GM23248 (cell line): ENCODE data around the gene NCLN. TPM values are rescaled to one million over a fixed set of nuclear protein-coding genes. Genes with fewer than 3 reads are reported as not detected.

Source experiments
- DNase-seq: peaks from one replicate; pipeline ENCODE4 v3.0.0-alpha.2; 2015
- H2AFZ ChIP-seq: fragments of 200-600 bp; sonication (generic); 2 replicates; pipeline ENCODE4 v1.6.1; 2016; ENCODE audit warnings: antibody characterized with exemption
- H3F3A ChIP-seq: fragments of 200-600 bp; sonication (generic); 2 replicates; pipeline ENCODE4 v1.6.1; 2016; ENCODE audit warnings: mild to moderate bottlenecking, antibody characterized with exemption, mixed run types; ENCODE audit not compliant: insufficient read depth
- H3K27ac ChIP-seq: fragments of 200-600 bp; sonication (generic); 2 replicates; pipeline ENCODE4 v1.5.1; 2016; ENCODE audit warnings: mild to moderate bottlenecking
- H3K27me3 ChIP-seq: fragments of 200-600 bp; sonication (generic); replicated peaks from 2 replicates; pipeline ENCODE4 v1.6.1; 2016; ENCODE audit warnings: mild to moderate bottlenecking; ENCODE audit not compliant: insufficient read depth
- H3K36me3 ChIP-seq: fragments of 200-600 bp; sonication (generic); 2 replicates; pipeline ENCODE4 v1.6.1; 2016; ENCODE audit warnings: low read depth, mild to moderate bottlenecking
- H3K4me1 ChIP-seq: fragments of 200-600 bp; sonication (generic); 2 replicates; pipeline ENCODE4 v1.6.1; 2016; ENCODE audit warnings: mild to moderate bottlenecking; ENCODE audit not compliant: insufficient read depth
- H3K4me2 ChIP-seq: fragments of 200-600 bp; sonication (generic); one replicate; pipeline ENCODE4 v1.6.1; 2016; ENCODE audit warnings: mild to moderate bottlenecking; ENCODE audit not compliant: unreplicated experiment
- H3K4me3 ChIP-seq: fragments of 200-600 bp; sonication (generic); 2 replicates; pipeline ENCODE4 v1.5.1; 2016; ENCODE audit warnings: mild to moderate bottlenecking
- H3K79me2 ChIP-seq: fragments of 200-600 bp; sonication (generic); 2 replicates; pipeline ENCODE4 v1.6.1; 2016; ENCODE audit warnings: mild to moderate bottlenecking; ENCODE audit not compliant: insufficient read depth
- H3K9ac ChIP-seq: fragments of 200-600 bp; sonication (generic); 2 replicates; pipeline ENCODE4 v1.6.1; 2016; ENCODE audit warnings: mild to moderate bottlenecking
- H3K9me2 ChIP-seq: fragments of 200-600 bp; sonication (generic); 2 replicates; pipeline ENCODE4 v1.6.1; 2016; ENCODE audit warnings: mixed run types, mild to moderate bottlenecking, moderate library complexity; ENCODE audit not compliant: insufficient read depth
- H3K9me3 ChIP-seq: fragments of 200-600 bp; sonication (generic); one replicate; pipeline ENCODE4 v1.6.1; 2017; ENCODE audit warnings: low read depth
- H4K20me1 ChIP-seq: fragments of 200-600 bp; sonication (generic); 2 replicates; pipeline ENCODE4 v1.6.0; 2016; ENCODE audit not compliant: insufficient read depth
- EZH2 ChIP-seq: fragments of 200-600 bp; sonication (generic); IDR thresholded peaks from 2 replicates; pipeline ENCODE4 v1.6.1; 2018; ENCODE audit warnings: antibody characterized with exemption, mild to moderate bottlenecking; ENCODE audit not compliant: insufficient read depth, poor library complexity, severe bottlenecking
- EZH2phosphoT487 ChIP-seq: fragments of 200-600 bp; sonication (generic); IDR thresholded peaks from 2 replicates; pipeline ENCODE4 v1.6.1; 2018; ENCODE audit warnings: antibody characterized with exemption, moderate library complexity, mild to moderate bottlenecking, low read depth; ENCODE audit not compliant: insufficient read depth
- WGBS, 2 experiments: methylation state at CpG; one replicate each; pipeline ENCODE4 v1.1.6; 2015 to 2017; ENCODE audit warnings: low lambda C conversion rate in 2 of 2, low coverage in 1 of 2; ENCODE audit errors: missing lambda C conversion rate in 2 of 2; 5-methylcytosine and 5-hydroxymethylcytosine counted together
- in situ Hi-C: fragments of 300-500 bp; cut with MboI; formaldehyde crosslinking; loops from 2 replicates; pipeline ENCODE4 v1.15.0; 2020
- polyA plus RNA-seq: library from polyadenylated mRNA; unstranded; fragments of >200 nt; fragmentation: Nextera tagmentation; extraction: Ambion mirVana; gene quantifications from 2 replicates; pipeline ENCODE4 v1.2.1, GENCODE V29; 2016
- total RNA-seq: library from RNA; depleted of rRNA; stranded (reverse); fragments of >200 nt; shearing (Covaris generic); gene quantifications from 2 replicates; pipeline ENCODE4 v1.2.3, GENCODE V29; 2014

The NCLN gene
- total and polyA plus RNA-seq, 2 experiments from 2014 or later = 73.0 to 84.8 TPM

- TF ChIP-seq EZH2phosphoT487 (no peak), EZH2 (no peak)
- no peaks in the 10 kb centered on the region for H3K79me2 ChIP-seq
- H4K20me1 ChIP-seq = no peaks in the 10 kb centered on the region
- no peaks in the 10 kb centered on the region for H3K9me3 ChIP-seq
- H3K36me3 ChIP-seq = no peaks in the 10 kb centered on the region
- no peak overlapping the region for H3K4me2 ChIP-seq
- H3K27me3 ChIP-seq = no peaks in the 10 kb centered on the region
- peaks cover 13% of the 10 kb centered on the region for H3K4me1 ChIP-seq
- H3K4me3 ChIP-seq = no peak overlapping the region
- H3K9ac ChIP-seq = no peak overlapping the region
- in situ Hi-C loops = no loop called here
- no peak for DNase-seq
- 72 to 79% methylated on average over 19 to 20 of the region's 20 CpGs for WGBS, 2 experiments
- H3K9me2 ChIP-seq = no peaks in the 10 kb centered on the region
- H3K27ac ChIP-seq = no peak overlapping the region
- H2AFZ ChIP-seq = no peak overlapping the region
- peaks cover 16% of the 10 kb centered on the region for H3F3A ChIP-seq
Observed at GRCh38 chr19:3145909-3146676, 39.6 kb upstream of the NCLN start.

- no peak overlapping the region for H3K4me2 ChIP-seq
- no peaks in the 10 kb centered on the region for H3K79me2 ChIP-seq
- H3F3A ChIP-seq = peaks cover 10% of the 10 kb centered on the region
- DNase-seq = no peak
- in situ Hi-C loops = no loop called here
- TF ChIP-seq EZH2 = no peak
- TF ChIP-seq EZH2phosphoT487 = no peak
- H3K36me3 ChIP-seq = no peaks in the 10 kb centered on the region
- H4K20me1 ChIP-seq = no peaks in the 10 kb centered on the region
- H3K27me3 ChIP-seq = no peaks in the 10 kb centered on the region
- H3K4me3 ChIP-seq = no peak overlapping the region
- H3K9me2 ChIP-seq = no peaks in the 10 kb centered on the region
- no peak overlapping the region for H3K27ac ChIP-seq
- 57 to 79% methylated on average over 4 to 5 of the region's 5 CpGs for WGBS, 2 experiments
- no peak overlapping the region for H2AFZ ChIP-seq
- peaks cover 8% of the 10 kb centered on the region for H3K4me1 ChIP-seq
- H3K9ac ChIP-seq = no peak overlapping the region
- H3K9me3 ChIP-seq = no peaks in the 10 kb centered on the region
Observed at GRCh38 chr19:3146677-3147100, 39.0 kb upstream of the NCLN start.

GRCh38 chr19:3148503-3148902 lies 37.2 kb upstream of the NCLN start:
- TF ChIP-seq EZH2phosphoT487 (no peak), EZH2 (no peak)
- Histone ChIP-seq H3K36me3 (no peaks in the 10 kb centered on the region), H3K9ac (no peak overlapping the region), H3K4me2 (no peak overlapping the region), H4K20me1 (no peaks in the 10 kb centered on the region), H3K9me2 (no peaks in the 10 kb centered on the region), H3K27me3 (no peaks in the 10 kb centered on the region), H3K27ac (no peak overlapping the region), H2AFZ (no peak overlapping the region), H3K79me2 (no peaks in the 10 kb centered on the region), H3K9me3 (no peaks in the 10 kb centered on the region), H3K4me3 (no peak overlapping the region), H3F3A (no peaks in the 10 kb centered on the region), H3K4me1 (no peaks in the 10 kb centered on the region)
- in situ Hi-C loops = no loop called here
- WGBS, 2 experiments = 80 to 90% methylated on average over 1 to 20 of the region's 20 CpGs
- no peak for DNase-seq

GRCh38 chr19:3149089-3149488 lies 36.6 kb upstream of the NCLN start:
- 78% methylated on average over 6 of the region's 6 CpGs for WGBS, 2 experiments
- H3K36me3 ChIP-seq = no peaks in the 10 kb centered on the region
- H3K27me3 ChIP-seq = no peaks in the 10 kb centered on the region
- TF ChIP-seq EZH2 (no peak), EZH2phosphoT487 (no peak)
- no peaks in the 10 kb centered on the region for H3F3A ChIP-seq
- no peaks in the 10 kb centered on the region for H3K79me2 ChIP-seq
- no peaks in the 10 kb centered on the region for H3K4me1 ChIP-seq
- H3K27ac ChIP-seq = no peak overlapping the region
- no peaks in the 10 kb centered on the region for H4K20me1 ChIP-seq
- H2AFZ ChIP-seq = no peak overlapping the region
- H3K9me2 ChIP-seq = no peaks in the 10 kb centered on the region
- DNase-seq = no peak
- H3K4me3 ChIP-seq = no peak overlapping the region
- H3K9ac ChIP-seq = no peak overlapping the region
- no peaks in the 10 kb centered on the region for H3K9me3 ChIP-seq
- H3K4me2 ChIP-seq = no peak overlapping the region
- in situ Hi-C loops = no loop called here
